Endothelial cell (in vitro differentiated cells): ENCODE data around the gene SHF. TPM values are rescaled to one million over a fixed set of nuclear protein-coding genes. Genes with fewer than 3 reads are reported as not detected.

ENCODE experiments used
- DNase-seq: peaks from one replicate; pipeline ENCODE4 v3.0.0; 2021; ENCODE audit warnings: low spot score
- H3K27ac Mint-ChIP-seq: one replicate; pipeline ENCODE4 v1.8.0; 2021; ENCODE audit warnings: mixed read lengths, inconsistent platforms; ENCODE audit not compliant: unreplicated experiment
- H3K27me3 Mint-ChIP-seq: one replicate; pipeline ENCODE4 v1.8.0; 2021; ENCODE audit warnings: mild to moderate bottlenecking, moderate library complexity, mixed read lengths, inconsistent platforms; ENCODE audit not compliant: unreplicated experiment
- H3K36me3 Mint-ChIP-seq: one replicate; pipeline ENCODE4 v1.8.0; 2021; ENCODE audit warnings: mild to moderate bottlenecking, low read depth, mixed read lengths, inconsistent platforms; ENCODE audit not compliant: unreplicated experiment
- H3K4me1 Mint-ChIP-seq: one replicate; pipeline ENCODE4 v1.8.0; 2021; ENCODE audit warnings: mild to moderate bottlenecking, mixed read lengths, inconsistent platforms; ENCODE audit not compliant: unreplicated experiment
- H3K4me3 Mint-ChIP-seq: one replicate; pipeline ENCODE4 v1.8.0; 2021; ENCODE audit warnings: mild to moderate bottlenecking, mixed read lengths, inconsistent platforms; ENCODE audit not compliant: unreplicated experiment
- H3K9me3 Mint-ChIP-seq: one replicate; pipeline ENCODE4 v1.8.0; 2021; ENCODE audit warnings: mixed read lengths, inconsistent platforms; ENCODE audit not compliant: unreplicated experiment
- total RNA-seq: library from RNA; stranded (reverse); fragmentation: NEBNext Ultra II Directional; extraction: Animal tissue kit (Norgen Biotek cat#: 25700); gene quantifications from one replicate; pipeline ENCODE4 v1.2.1, GENCODE V29; 2021; ENCODE audit not compliant: unreplicated experiment
- TF ChIP-seq, protein P1 (sequence below): fragments of 200-600 bp; sonication (generic); IDR thresholded peaks from one replicate; pipeline ENCODE4 v1.5.0; 2021; ENCODE audit warnings: antibody characterized with exemption; ENCODE audit not compliant: unreplicated experiment

SHF gene
- total RNA-seq, 1 donor from 2014 or later = 23.0 TPM

DNA sequence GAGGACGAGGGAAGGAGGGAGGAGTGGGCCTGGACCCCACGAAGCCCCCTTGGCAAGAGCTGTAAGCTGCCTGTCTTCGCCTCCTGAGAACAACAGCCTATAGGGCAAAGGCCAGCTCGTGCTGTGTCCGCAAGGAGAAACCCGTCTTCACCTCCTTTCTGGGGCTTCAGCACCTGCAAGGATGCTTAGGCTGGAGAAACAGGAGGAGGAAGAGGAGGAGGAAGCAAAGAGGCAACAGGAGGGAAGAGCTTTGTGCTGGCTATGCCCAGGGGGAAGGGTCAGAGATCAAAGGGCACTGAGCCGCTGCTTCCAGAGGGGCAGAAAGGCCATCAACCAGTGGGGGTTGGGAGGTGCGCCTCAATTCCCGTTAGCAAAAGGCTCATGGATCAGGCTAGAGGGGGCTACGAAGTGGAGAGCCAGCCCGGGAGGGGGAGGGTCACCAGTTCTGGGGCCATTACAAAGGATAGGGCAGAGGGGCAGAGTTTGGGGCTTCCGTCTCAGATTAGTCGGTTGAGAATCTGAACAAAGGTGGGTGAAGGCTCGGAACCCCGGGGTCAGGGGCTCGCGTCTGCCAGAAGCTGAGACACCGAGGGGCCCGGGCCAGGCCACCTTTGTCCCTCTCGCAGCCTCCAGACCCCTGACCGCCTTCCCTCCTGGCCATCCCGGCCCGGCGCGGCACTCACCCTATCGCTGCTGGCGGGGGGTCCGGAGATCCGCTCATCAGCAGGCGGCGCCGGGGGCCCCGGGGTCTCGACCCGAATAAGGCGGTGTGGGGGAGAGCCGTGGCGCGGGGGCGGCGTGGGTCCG lies 792 bp downstream of the SHF start:
- peak; percentile 39 for DNase-seq
- H3K4me3 Mint-ChIP-seq = peak overlapping the region; percentile 96

DNA sequence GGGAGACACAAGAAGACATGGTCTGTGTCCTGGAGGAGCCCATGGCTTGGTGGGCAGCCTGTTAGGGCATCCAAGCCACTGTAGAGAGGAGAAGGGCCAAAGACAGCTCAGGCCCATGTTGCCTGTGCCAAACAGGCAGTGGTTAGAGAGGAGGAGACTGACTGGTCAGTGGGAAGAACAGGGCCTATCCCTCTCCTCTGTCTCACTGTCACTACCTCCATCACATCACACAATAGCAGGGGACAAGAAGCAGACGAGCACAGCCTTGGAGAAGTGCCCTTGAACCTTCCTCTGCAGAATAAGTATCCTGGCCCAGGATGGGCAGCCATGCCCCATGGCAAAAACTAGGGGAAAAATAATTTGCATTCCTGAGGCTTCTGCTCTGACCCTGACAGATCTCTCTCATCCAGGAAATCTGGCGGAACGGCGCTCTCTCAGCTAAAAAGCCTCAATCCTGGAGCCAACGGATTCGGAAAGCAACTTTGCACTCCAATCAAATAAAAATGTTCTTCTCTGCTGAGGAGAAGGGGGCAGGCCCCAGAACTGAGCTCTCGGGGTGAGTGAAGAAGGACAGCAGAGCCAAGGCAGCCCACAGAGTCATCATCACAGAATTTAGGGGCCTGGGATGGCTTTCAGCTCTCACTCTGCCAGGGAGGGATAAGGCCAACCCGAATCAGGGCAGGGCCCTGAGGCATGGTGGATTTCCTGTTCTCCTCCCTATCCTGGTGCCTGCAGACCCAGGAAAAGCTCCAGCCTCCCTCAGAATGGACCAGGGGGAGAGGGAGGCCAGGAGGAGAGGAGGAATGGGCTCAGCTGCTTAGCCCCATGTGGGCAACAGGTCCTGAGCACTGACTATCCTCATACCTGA lies 1.6 kb downstream of the SHF start:
- H3K4me3 Mint-ChIP-seq = peak overlapping the region; percentile 96
- H3K27me3 Mint-ChIP-seq = peaks cover 20% of the 10 kb centered on the region

More for the DNA sequence above, 792 bp downstream of the SHF start:
- TF ChIP-seq, protein P1, sequence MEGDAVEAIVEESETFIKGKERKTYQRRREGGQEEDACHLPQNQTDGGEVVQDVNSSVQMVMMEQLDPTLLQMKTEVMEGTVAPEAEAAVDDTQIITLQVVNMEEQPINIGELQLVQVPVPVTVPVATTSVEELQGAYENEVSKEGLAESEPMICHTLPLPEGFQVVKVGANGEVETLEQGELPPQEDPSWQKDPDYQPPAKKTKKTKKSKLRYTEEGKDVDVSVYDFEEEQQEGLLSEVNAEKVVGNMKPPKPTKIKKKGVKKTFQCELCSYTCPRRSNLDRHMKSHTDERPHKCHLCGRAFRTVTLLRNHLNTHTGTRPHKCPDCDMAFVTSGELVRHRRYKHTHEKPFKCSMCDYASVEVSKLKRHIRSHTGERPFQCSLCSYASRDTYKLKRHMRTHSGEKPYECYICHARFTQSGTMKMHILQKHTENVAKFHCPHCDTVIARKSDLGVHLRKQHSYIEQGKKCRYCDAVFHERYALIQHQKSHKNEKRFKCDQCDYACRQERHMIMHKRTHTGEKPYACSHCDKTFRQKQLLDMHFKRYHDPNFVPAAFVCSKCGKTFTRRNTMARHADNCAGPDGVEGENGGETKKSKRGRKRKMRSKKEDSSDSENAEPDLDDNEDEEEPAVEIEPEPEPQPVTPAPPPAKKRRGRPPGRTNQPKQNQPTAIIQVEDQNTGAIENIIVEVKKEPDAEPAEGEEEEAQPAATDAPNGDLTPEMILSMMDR = no peak
- H3K36me3 Mint-ChIP-seq = peaks cover 9% of the 10 kb centered on the region
- no peaks in the 10 kb centered on the region for H3K9me3 Mint-ChIP-seq
- H3K27ac Mint-ChIP-seq = peak overlapping the region; percentile 86
- H3K27me3 Mint-ChIP-seq = peaks cover 18% of the 10 kb centered on the region
- H3K4me1 Mint-ChIP-seq = peaks cover 34% of the 10 kb centered on the region

DNA sequence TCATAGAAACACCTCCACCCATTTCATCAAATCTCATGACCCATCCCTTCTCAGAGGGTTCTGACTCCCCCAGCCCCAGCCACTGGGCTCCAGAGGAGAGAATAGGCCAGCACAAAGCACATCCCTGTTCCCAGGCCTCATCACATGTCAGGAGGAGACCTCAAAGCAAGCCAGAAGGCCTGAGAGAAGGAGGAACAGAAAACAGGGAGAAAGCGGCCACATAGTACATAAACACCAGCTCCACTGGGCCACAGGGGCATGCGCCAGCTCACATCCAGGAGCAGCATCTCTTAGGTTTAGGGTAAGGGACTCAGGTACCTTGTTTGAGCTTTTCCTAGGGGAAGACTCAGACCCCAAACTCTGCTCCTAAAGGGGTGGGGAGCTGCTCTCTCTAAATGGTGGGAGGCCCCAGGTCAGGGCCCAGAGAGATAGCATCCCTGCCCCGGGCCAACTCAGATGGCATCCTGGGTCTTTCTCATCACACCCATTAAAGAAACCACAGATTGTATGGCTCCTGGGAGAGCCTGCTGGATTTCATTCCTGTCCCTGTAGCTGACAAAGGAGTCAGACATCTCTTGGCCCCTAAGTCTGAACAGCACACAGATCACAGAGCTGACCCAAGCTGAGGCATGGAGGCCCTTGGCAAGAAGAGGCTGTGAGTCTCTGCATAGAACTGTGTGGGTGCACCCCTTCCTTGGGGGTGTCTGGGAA lies 2.5 kb downstream of the SHF start:
- H3K4me3 Mint-ChIP-seq = peak overlapping the region; percentile 96
- H3K27me3 Mint-ChIP-seq = peaks cover 18% of the 10 kb centered on the region
- peaks cover 17% of the 10 kb centered on the region for H3K36me3 Mint-ChIP-seq
- peaks cover 44% of the 10 kb centered on the region for H3K4me1 Mint-ChIP-seq
- DNase-seq = no peak
- peak overlapping the region; percentile 57 for H3K27ac Mint-ChIP-seq
- TF ChIP-seq, protein P1 = no peak
- no peaks in the 10 kb centered on the region for H3K9me3 Mint-ChIP-seq

More for the DNA sequence above, 1.6 kb downstream of the SHF start:
- peak overlapping the region; percentile 57 for H3K27ac Mint-ChIP-seq
- TF ChIP-seq, protein P1 = no peak
- DNase-seq = no peak
- H3K4me1 Mint-ChIP-seq = peaks cover 39% of the 10 kb centered on the region
- H3K36me3 Mint-ChIP-seq = peaks cover 12% of the 10 kb centered on the region
- no peaks in the 10 kb centered on the region for H3K9me3 Mint-ChIP-seq

DNA sequence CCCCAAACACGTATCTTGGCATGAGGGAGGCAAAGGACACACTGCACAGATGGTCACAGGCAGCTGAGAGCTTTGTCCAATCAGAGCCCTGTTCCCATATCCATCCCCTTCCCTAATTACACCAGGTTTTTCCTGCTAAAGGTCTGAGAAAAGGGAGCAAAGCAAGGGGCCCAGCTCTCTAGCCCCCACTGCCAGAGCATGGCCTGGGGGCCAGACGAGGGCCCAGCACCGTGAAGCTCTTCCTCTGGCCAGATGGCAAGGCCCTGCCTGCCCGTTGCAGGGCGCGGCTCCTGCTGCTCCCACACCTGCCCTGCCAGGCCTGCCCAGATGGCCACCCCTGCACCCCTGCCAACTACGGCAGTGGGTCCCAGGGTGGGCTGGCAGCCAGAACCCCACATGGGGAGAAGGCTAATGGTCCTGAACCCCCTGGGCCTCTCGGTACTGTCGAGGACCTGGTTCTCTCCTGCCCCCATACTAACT lies 3.2 kb downstream of the SHF start:
- H3K27ac Mint-ChIP-seq = no peak overlapping the region
- H3K27me3 Mint-ChIP-seq = peaks cover 20% of the 10 kb centered on the region
- no peak for DNase-seq
- no peak overlapping the region for H3K4me3 Mint-ChIP-seq
- H3K36me3 Mint-ChIP-seq = peaks cover 22% of the 10 kb centered on the region
- H3K4me1 Mint-ChIP-seq = peaks cover 48% of the 10 kb centered on the region
- no peaks in the 10 kb centered on the region for H3K9me3 Mint-ChIP-seq
- TF ChIP-seq, protein P1 = no peak
